ENCODE data around the gene HEATR9.

Gene HEATR9

DNA sequence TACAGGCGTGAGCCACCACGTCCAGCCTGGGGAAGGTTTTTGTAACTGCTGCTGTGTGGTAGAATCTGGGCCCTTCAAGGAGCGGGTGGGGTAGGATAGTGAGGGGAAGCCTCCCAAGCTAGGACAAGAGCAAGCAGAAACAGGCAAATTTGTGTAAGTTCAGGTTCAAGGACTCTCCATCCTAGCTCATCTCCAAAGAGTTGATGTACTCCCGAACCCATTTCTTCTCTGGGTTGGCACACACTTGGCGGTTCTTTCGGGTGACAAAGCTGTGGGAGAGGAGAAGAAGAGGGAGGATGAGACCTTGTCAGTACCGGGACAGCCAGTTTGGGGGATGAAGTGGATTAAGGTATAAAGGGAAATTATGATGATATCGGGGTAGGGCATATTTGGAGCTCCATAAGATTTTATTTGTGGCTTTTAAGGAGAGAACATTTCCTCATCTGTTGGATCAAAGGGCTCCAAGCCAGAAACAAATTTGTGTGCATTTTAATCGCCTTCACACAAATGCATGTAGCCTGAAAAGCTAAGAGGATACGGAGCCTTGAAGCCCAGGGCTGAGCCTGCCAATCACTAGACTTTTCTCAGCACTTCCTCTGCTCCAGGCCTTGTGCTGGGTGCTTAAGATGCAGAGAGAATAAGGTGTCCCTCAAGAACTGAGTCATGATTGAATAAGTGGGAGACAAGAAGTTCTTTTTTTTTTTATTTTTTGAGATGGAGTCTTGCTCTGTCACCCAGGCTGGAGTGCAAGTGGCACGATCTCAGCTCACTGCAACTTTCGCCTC is 3.7 kb upstream of the HEATR9 start:
- no peak overlapping the region for H3K4me3 ChIP-seq (ENCODE audit: low read depth, low read length)
- no peaks in the 10 kb centered on the region for H3K4me1 ChIP-seq
- peaks cover 3% of the 10 kb centered on the region; the same call in 1 of the 2 replicates for H3K27me3 ChIP-seq
- no peak for DNase-seq
- TF ChIP-seq, protein P1, sequence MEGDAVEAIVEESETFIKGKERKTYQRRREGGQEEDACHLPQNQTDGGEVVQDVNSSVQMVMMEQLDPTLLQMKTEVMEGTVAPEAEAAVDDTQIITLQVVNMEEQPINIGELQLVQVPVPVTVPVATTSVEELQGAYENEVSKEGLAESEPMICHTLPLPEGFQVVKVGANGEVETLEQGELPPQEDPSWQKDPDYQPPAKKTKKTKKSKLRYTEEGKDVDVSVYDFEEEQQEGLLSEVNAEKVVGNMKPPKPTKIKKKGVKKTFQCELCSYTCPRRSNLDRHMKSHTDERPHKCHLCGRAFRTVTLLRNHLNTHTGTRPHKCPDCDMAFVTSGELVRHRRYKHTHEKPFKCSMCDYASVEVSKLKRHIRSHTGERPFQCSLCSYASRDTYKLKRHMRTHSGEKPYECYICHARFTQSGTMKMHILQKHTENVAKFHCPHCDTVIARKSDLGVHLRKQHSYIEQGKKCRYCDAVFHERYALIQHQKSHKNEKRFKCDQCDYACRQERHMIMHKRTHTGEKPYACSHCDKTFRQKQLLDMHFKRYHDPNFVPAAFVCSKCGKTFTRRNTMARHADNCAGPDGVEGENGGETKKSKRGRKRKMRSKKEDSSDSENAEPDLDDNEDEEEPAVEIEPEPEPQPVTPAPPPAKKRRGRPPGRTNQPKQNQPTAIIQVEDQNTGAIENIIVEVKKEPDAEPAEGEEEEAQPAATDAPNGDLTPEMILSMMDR (IDR thresholded peaks at IDR 0.05; ENCODE audit: low read depth, low read length), result no peak
- no peaks in the 10 kb centered on the region for H3K9me3 ChIP-seq
- H3K36me3 ChIP-seq, result no peaks in the 10 kb centered on the region

DNA sequence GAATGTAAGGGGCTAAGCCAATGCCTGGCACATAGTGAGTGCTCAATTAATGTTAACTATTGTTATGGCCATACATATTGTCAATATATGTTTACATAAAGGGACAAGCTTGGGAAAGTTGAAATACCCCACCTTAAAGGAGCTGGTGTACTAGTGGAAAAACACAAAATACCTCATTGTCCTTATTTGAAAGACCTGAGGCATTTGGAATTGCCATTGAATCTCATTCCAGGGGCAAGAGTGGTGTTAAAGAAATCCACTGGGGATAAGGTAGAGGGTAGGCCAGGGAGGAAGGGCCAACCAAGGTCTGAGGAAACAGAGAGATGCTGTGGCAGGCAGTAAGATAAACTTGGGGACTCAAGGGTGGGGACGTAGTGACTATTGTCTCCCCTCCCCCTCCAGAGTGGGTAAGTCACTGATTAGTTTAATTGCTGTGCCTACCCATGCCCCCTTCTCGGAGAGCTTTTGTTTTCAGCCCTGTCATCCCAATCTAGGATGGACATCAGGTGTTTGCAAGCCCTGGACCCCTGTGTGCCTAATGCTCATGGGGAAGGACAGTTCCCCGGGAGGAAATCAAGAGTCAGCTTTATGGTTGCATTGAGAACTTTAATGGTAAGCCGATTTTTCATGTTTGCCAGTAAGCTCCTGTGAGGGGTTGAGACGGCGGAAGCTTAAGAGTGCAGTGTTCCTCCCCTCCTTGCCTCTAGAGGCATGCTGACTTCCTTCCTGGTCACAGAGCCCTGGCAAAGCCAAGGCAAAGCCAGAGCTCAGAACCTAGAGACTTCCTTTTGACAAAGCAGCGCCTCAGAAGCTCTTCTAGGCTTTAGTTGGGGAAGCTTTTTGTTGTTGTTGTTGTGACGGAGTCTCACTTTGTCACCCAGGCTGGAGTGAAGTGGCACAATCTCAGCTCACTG is 2.5 kb upstream of the HEATR9 start:
- Histone ChIP-seq H3K4me1 (no peaks in the 10 kb centered on the region), H3K9me3 (no peaks in the 10 kb centered on the region), H3K4me3 (ENCODE audit: low read depth, low read length) (no peak overlapping the region), H3K27me3 (peaks cover 3% of the 10 kb centered on the region; the same call in 1 of the 2 replicates), H3K36me3 (no peaks in the 10 kb centered on the region)
- TF ChIP-seq, protein P1 (IDR thresholded peaks at IDR 0.05; ENCODE audit: low read depth, low read length), result no peak
- no peak for DNase-seq

DNA sequence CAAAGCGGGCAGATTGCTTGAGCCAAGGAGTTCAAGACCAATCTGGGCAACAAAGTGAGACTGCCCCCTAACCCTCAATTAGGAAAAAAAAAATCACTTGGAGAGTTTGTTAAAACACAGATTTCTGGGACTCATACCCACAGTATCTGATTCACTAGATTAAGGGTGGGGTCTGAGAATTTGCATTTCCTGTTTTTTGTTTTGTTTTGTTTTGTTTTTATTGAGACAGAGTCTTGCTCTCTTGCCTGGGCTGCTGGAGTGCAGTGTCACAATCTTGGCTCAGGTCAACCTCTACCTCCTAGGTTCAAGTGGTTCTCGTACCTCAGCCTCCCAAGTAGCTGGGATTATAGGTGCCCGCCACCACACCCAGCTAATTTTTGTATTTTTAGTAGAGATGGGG is 1.1 kb downstream of the HEATR9 start:
- no peaks in the 10 kb centered on the region for H3K36me3 ChIP-seq
- H3K27me3 ChIP-seq, result no peaks in the 10 kb centered on the region
- 0 out of 2 replicates have a peak, but pooled peaks cover 5% of the 10 kb centered on the region for H3K4me1 ChIP-seq
- DNase-seq, result no peak
- TF ChIP-seq, protein P1 (IDR thresholded peaks at IDR 0.05; ENCODE audit: low read depth, low read length), result no peak
- no peaks in the 10 kb centered on the region for H3K9me3 ChIP-seq
- no peak overlapping the region for H3K4me3 ChIP-seq (ENCODE audit: low read depth, low read length)

DNA sequence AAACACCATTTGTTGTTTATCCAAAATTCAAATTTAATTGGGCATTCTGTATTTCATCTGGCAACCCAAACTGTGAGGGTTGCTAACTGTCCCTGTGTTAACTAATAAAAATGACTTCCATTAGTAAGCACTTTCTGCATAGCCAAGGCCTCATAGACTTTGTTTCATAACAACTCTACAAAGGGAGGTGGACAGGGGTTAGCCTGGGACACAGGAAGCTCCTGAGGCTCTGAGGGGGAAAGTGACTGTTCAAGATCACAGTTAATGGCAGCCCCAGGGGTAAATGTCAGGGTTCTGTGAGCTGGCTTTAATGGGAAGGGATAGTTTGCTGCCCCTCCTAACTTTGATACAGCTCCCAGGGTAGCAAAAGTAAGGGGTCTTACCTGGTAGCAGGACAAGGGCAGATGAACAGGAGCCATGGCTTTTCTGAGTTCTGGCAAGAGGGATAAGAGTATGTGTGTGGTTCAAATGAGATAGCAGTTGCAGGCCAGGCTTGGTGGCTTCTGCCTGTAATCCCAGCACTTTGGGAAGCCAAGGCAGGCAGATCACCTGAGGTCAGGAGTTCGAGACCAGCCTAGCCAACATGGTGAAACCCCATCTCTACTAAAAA is 2.2 kb downstream of the HEATR9 start:
- TF ChIP-seq, protein P1 (IDR thresholded peaks at IDR 0.05; ENCODE audit: low read depth, low read length), result no peak

DNA sequence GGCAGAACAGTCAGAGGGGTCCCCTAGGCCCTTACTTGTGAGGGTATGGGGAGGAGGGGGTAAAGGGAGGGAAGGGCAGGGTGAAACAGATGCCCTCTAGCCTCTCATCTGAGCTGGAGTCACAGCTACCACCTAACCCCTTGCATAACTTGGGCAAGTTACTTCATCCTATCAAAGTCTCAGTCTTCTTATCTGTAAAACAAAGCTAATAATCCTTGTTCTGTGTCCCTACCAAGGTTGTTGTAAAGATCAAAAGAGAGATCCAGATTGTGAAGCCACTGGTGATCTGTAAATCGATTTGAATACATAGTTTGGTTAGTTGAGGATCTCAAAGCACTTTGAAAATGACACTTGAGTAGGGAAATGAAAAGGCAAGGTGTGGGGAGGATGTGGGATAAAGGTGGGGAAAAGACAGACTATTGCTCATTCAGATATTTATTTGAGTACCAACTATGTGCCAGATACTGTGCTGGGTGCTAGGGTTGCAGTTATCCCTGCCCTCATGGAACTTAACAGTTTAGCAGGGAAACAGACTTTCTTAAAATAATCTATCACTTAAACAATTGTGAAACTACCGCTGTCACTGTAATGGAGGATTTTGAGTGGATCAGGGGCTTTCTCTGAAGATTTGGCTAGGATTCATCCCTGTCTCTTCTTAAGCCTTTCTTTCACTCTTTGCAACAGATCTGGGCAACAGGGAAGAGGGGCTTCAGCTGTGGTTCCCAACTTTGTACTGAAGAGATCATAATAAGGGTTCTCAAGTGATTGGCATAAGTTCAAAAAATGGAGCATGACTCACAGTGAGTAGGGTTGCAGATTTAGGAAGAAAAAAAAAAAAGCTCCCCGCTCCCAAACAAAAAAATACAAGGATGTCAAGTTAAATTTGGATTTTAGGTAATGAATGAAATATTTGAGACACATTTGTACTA is 3.0 kb downstream of the HEATR9 start:
- no peaks in the 10 kb centered on the region for H3K36me3 ChIP-seq
- TF ChIP-seq, protein P1 (IDR thresholded peaks at IDR 0.05; ENCODE audit: low read depth, low read length), result no peak
- H3K27me3 ChIP-seq, result no peaks in the 10 kb centered on the region
- H3K4me1 ChIP-seq, result 0 out of 2 replicates have a peak, but pooled peaks cover 5% of the 10 kb centered on the region
- H3K4me3 ChIP-seq (ENCODE audit: low read depth, low read length), result no peak overlapping the region
- H3K9me3 ChIP-seq, result no peaks in the 10 kb centered on the region
- no peak for DNase-seq

More for the DNA sequence above, 2.2 kb downstream of the HEATR9 start:
- no peak for DNase-seq
- H3K27me3 ChIP-seq, result no peaks in the 10 kb centered on the region
- H3K36me3 ChIP-seq, result no peaks in the 10 kb centered on the region
- H3K4me1 ChIP-seq, result 0 out of 2 replicates have a peak, but pooled peaks cover 5% of the 10 kb centered on the region
- H3K4me3 ChIP-seq (ENCODE audit: low read depth, low read length), result no peak overlapping the region
- H3K9me3 ChIP-seq, result no peaks in the 10 kb centered on the region
